BJ (cell line): ENCODE measurements around the gene TENT4A. TPM values are rescaled to one million over a fixed set of nuclear protein-coding genes. Genes with fewer than 3 reads are reported as not detected.

ENCODE experiments used
- CTCF ChIA-PET: fragments of 350-600 bp; formaldehyde crosslinking; extraction: SDS; loops from one replicate; lab custom pipeline; 2021; ENCODE audit warnings: antibody characterized with exemption, inconsistent platforms; lab: Yijun Ruan, JAX
- POLR2A ChIA-PET: fragments of 300-600 bp; sonication (Branson Sonifier 250); formaldehyde crosslinking; extraction: SDS; loops from one replicate; lab custom pipeline; 2021; ENCODE audit warnings: antibody characterized with exemption; lab: Charles Lee
- DNase-seq: peaks from one replicate; pipeline ENCODE4 v3.0.0-alpha.2; 2011; ENCODE audit warnings: low read depth
- H3K27me3 ChIP-seq: 2 replicates; pipeline ENCODE4 v1.6.0; 2011; ENCODE audit warnings: low read length; ENCODE audit not compliant: control insufficient read depth, insufficient read depth
- H3K36me3 ChIP-seq: 2 replicates; pipeline ENCODE4 v1.5.1; 2011; ENCODE audit warnings: low read length; ENCODE audit not compliant: control insufficient read depth, insufficient read depth
- H3K4me3 ChIP-seq: 2 replicates; pipeline ENCODE4 v1.5.1; 2011; ENCODE audit warnings: low read depth, mild to moderate bottlenecking, control low read depth, low read length
- polyA plus RNA-seq: library from polyadenylated mRNA; depleted of rRNA; stranded (reverse); fragments of >200 nt; gene quantifications from 2 replicates; pipeline ENCODE4 v1.2.3, GENCODE V29; 2011
- TF ChIP-seq, protein P1 (sequence below): IDR thresholded peaks from 2 replicates; pipeline ENCODE4 v1.5.1; 2011; ENCODE audit warnings: low read depth, mild to moderate bottlenecking, control low read depth, inconsistent platforms, low read length, moderate library complexity; ENCODE audit not compliant: insufficient read depth

Gene TENT4A
- polyA plus RNA-seq, 1 experiment = 4.0 TPM

DNA sequence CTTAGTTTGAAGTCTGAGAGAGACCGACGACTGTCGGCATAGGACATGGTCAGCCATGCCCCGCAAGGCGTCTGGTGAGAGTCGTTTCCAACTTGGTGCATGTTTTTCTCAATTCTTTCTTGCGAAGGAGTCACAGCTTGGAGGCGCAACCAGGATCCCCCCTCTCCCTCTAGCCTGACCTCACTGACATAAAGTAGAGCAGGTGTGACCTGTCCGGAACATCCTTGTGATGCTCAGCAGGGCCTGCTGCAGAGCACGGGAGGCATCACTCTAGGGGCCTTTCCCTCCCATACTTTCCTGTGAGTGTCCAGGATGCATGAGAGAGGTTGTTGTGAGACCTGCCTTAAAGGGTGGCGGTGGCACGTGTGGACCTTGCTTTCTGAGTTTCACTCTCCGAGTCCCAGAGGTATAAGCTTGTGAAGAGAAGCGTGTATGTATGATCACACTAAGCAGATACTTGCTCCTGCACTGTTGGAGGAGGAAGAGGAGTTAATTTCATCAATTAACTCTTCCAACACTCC, 5.0 kb downstream of the TENT4A start:
- no peak for DNase-seq
- TF ChIP-seq, protein P1, sequence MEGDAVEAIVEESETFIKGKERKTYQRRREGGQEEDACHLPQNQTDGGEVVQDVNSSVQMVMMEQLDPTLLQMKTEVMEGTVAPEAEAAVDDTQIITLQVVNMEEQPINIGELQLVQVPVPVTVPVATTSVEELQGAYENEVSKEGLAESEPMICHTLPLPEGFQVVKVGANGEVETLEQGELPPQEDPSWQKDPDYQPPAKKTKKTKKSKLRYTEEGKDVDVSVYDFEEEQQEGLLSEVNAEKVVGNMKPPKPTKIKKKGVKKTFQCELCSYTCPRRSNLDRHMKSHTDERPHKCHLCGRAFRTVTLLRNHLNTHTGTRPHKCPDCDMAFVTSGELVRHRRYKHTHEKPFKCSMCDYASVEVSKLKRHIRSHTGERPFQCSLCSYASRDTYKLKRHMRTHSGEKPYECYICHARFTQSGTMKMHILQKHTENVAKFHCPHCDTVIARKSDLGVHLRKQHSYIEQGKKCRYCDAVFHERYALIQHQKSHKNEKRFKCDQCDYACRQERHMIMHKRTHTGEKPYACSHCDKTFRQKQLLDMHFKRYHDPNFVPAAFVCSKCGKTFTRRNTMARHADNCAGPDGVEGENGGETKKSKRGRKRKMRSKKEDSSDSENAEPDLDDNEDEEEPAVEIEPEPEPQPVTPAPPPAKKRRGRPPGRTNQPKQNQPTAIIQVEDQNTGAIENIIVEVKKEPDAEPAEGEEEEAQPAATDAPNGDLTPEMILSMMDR = no peak
- ChIA-PET POLR2A (interaction anchor here (0.5 kb wide), 1 partner anchor 45 kb away, joined by 11 read pairs; no protein-coding TSS in a partner anchor), CTCF (interaction anchor here (1.2 kb wide), 1 partner anchor 27 kb away, joined by 3 read pairs; no protein-coding TSS in a partner anchor)
- H3K4me3 ChIP-seq = no peak overlapping the region
- H3K36me3 ChIP-seq = no peaks in the 10 kb centered on the region; the same call in none of the 2 replicates
- no peaks in the 10 kb centered on the region for H3K27me3 ChIP-seq

- Histone ChIP-seq H3K4me3 (no peak overlapping the region), H3K36me3 (no peaks in the 10 kb centered on the region; the same call in none of the 2 replicates), H3K27me3 (no peaks in the 10 kb centered on the region)
- TF ChIP-seq, protein P1 = no peak
- DNase-seq = no peak
- POLR2A ChIA-PET = no interaction called here
- CTCF ChIA-PET = interaction anchor here (1.2 kb wide), 1 partner anchor 27 kb away, joined by 3 read pairs; no protein-coding TSS in a partner anchor
Measured at GRCh38 chr5:6718718-6719117, 5.5 kb downstream of the TENT4A start.

GRCh38 chr5:6719417-6719816, 6.2 kb downstream of the TENT4A start:
- CTCF ChIA-PET = no interaction called here

GRCh38 chr5:6719896-6720560, 6.8 kb downstream of the TENT4A start:
- Histone ChIP-seq H3K27me3 (no peaks in the 10 kb centered on the region), H3K36me3 (no peaks in the 10 kb centered on the region; the same call in none of the 2 replicates), H3K4me3 (no peak overlapping the region)
- TF ChIP-seq, protein P1 = no peak
- DNase-seq = no peak
- ChIA-PET CTCF (no interaction called here), POLR2A (no interaction called here)

More at GRCh38 chr5:6719417-6719816, 6.2 kb downstream of the TENT4A start:
- POLR2A ChIA-PET = no interaction called here
- Histone ChIP-seq H3K4me3 (no peak overlapping the region), H3K27me3 (no peaks in the 10 kb centered on the region), H3K36me3 (no peaks in the 10 kb centered on the region; the same call in none of the 2 replicates)
- TF ChIP-seq, protein P1 = no peak
- no peak for DNase-seq

GRCh38 chr5:6720561-6720921, 7.3 kb downstream of the TENT4A start:
- TF ChIP-seq, protein P1 = no peak
- CTCF ChIA-PET = no interaction called here
- Histone ChIP-seq H3K36me3 (no peaks in the 10 kb centered on the region; the same call in none of the 2 replicates), H3K27me3 (no peaks in the 10 kb centered on the region), H3K4me3 (no peak overlapping the region)
- no peak for DNase-seq
- POLR2A ChIA-PET = no interaction called here
